GM21515 (cell line): ENCODE results near the gene TPRX1.
"Not testable (repeated sequence)": the region's sequence is repeated elsewhere in the genome, so short reads cannot be mapped to it uniquely, and the experiment has no call there.

Source experiments
- ATAC-seq: cut with Tn5 transposase; IDR thresholded peaks from one replicate; pipeline ENCODE4 v1.9.1; 2021; ENCODE audit not compliant: unreplicated experiment

The TPRX1 gene

GRCh38 chr19:47768604-47769003 is 35.7 kb downstream of the TPRX1 start:
- ATAC-seq: no peak

- no peak for ATAC-seq
These were observed 37.0 kb downstream of the TPRX1 start for GRCh38 chr19:47767349-47767748.

DNA sequence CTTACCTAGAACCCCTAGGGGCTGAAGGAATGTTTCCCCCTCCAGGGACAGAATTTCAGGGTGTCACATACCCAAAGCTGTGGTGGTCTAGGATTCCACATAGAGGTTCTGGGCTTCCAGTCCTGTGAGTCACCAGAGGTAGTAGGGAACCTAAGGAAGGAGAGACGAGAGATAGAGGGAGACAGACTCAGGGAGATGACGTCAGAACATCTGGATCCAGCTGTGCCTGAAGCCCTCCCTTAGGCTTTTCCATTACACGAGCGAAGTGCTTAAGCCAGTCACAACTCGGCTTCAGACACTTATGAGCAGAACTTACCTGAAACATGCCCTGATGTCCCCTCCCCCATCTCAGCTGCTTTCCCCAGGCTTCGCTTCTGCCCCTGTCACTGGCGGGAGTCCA is 37.7 kb downstream of the TPRX1 start:
- no peak for ATAC-seq

GRCh38 chr19:47766359-47766620 is 38.1 kb downstream of the TPRX1 start:
- ATAC-seq: no peak

- ATAC-seq: no peak
These were observed 38.6 kb downstream of the TPRX1 start for GRCh38 chr19:47765523-47766358.

GRCh38 chr19:47764705-47765104 is 39.6 kb downstream of the TPRX1 start:
- ATAC-seq: not testable (repeated sequence)

DNA sequence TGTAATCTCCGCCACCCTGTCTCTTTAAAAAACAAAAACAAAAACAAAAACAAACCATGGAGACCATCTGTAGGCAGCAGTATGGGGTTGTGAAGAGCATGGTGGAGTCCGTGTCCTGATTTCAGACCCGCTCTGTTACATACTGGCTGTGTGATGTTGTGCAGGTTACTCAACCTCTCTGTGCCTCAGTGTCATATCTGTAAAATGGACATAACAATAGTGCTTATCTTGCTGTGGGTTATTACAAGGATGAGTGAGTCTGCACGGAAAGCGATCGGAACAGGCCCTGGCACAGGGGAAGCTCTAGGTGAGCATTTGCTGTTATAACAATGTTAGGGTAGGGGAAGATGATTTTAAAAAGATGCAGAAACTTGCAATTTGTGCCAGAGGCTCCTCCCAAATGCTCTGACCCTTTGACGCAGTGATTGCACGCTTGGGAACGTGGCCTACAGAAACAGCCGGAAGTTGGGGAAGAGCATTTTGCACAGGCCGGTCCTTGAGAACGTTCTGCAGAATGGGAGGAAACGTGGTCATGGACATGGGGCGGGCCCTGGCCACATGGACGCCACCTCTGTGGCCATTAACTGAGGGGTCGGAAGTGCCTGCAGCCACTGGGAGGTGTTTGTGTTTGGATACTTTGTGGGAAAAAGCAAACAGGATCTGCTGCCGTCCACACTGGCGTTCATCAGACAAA is 41.6 kb downstream of the TPRX1 start:
- ATAC-seq: no peak

GRCh38 chr19:47762151-47762550 is 42.2 kb downstream of the TPRX1 start:
- no peak for ATAC-seq

- ATAC-seq: no peak
These were observed 42.8 kb downstream of the TPRX1 start for GRCh38 chr19:47761566-47761965.

DNA sequence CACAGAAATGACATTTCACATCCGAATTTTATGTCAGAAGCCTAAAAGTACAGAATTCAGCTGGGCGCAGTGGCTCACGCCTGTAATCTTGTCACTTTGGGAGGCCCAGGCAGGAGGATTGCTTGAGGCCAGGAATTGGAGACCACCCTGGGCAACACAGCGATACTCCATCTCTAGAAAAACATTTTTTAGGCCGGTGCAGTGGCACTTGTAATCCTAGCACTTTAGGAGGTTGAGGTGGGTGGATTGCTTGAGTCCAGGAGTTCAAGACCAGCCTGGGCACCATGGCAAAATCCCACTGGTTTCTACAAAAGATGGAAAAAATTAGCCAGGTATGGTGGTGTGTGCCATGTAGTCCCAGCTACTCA is 43.7 kb downstream of the TPRX1 start:
- no peak for ATAC-seq

GRCh38 chr19:47758443-47758804 is 45.9 kb downstream of the TPRX1 start:
- no peak for ATAC-seq

DNA sequence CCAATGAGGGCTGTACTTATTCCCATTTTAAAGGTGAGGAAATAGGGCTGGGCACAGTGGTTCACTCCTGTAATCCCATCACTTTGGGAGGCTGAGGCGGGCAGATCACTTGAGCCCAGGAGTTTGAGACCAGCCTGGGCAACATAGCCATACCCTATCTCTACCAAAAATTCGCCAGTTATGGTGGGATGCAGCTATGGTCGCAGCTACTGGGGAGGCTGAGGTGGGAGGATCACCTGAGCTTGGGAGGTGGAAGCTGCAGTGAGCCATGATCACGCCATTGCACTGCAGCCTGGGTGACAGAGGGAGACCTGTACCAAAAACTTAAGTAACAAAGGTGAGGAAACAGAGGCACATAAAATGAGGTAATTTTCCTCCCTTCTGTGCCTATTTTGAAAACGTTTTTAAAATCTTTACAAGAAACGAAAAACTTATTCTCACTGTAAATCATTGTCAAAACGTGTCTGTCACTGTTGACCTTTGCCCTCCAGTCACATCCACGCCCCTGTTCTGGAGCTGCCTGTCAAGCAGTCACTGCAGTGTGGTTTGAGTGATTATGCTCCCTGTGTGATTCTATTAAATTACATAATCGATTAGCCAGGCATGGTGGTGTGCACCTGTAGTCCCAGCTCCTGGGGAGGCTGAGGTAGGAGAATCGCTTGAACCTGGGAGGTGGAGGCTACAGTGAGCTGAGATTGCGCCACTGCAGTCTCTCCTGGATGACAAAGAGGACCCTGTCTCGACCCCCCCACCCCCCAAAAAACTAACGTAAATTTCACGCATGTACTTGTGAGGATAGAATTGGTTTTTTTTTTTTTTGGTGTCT is 46.5 kb downstream of the TPRX1 start:
- no peak for ATAC-seq

GRCh38 chr19:47756953-47757608 is 47.3 kb downstream of the TPRX1 start:
- ATAC-seq: no peak

DNA sequence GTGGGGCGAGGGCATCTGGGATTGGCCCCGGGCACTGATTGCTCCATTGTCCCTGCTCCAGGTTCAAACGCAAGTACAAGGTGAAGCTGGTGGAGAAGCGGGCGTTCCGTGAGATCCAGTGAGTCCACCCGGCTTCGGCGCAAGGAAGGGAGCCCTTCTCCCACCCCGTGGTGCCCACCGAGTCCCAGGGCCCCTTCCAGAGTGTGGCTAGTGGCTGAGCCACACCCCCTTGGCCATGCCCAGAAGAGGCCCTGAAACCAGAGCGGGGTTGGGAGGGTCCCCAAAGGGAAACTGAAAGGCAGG is 47.8 kb downstream of the TPRX1 start:
- no peak for ATAC-seq

DNA sequence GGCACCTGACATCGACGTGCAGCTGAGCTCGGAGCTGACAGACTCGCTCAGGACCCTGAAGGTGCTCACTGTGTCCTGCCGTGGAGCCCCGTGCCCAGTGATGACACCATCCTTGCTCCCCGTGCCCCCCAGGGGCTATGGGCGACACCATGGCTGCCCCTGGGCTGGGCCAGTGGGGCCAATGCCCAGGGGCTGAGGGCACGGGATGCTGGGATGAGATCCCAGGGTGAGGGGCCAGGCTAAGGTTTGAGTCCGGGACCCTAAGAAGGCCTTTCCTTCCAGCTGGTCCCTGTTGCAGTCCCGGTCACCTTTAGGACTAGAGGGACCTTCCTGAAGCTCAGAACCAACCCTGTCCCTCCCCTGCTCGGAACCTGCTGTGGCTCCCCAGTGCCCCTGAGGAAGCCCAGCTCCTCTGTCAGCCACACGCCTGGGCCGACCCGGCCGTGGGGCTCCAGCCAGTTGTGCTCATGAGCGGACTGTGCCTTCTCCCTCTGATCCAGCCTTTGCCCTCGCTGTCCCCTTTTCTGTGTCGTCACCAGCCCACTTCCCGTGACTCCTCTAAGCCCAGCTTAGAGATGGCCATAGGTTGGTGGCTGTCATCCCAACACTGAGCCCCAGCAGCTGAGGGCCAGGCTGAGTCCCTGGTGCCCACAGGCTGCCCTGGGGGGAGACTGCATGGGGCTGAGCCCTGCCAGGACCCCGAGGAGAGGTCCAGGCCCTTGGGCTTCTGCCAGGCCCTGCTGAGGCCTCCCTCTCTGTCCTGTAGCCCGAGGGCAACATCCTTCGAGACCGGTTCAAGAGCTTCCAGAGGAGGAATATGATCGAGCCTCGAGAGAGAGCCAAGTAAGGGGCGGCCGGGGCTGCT is 48.4 kb downstream of the TPRX1 start:
- no peak for ATAC-seq

DNA sequence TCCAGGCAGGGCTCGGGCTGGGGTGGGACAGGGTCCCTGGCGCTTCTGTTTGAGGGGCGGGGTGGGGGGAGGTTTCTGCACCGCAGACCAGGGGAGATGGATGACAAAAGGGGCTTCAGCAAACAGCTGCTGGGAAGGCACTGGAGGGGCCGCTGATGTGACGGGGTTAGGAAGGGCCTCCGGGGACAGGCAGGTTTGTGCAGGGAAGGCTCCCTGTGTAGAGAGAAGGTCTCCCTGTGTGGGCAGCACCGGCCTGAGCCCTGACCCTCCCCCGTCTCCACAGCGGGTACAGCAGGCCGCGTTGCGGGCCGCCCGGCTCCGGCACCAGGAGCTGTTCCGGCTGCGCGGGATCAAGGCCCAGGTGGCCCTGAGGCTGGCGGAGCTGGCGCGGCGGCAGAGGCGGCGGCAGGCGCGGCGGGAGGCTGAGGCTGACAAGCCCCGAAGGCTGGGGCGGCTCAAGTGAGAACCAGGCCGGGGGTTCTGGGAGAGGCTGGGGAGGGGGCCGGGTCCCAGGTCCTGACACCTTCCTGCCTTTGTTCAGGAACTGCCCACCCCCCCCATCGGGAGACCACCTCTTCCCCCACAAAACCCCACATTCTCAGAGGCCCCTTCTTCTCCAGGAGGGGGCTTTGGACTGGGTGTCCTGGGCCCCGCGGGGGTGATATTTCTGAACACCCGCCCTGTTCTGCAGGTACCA is 49.1 kb downstream of the TPRX1 start:
- no peak for ATAC-seq

GRCh38 chr19:47754206-47755064 is 49.9 kb downstream of the TPRX1 start:
- no peak for ATAC-seq

DNA sequence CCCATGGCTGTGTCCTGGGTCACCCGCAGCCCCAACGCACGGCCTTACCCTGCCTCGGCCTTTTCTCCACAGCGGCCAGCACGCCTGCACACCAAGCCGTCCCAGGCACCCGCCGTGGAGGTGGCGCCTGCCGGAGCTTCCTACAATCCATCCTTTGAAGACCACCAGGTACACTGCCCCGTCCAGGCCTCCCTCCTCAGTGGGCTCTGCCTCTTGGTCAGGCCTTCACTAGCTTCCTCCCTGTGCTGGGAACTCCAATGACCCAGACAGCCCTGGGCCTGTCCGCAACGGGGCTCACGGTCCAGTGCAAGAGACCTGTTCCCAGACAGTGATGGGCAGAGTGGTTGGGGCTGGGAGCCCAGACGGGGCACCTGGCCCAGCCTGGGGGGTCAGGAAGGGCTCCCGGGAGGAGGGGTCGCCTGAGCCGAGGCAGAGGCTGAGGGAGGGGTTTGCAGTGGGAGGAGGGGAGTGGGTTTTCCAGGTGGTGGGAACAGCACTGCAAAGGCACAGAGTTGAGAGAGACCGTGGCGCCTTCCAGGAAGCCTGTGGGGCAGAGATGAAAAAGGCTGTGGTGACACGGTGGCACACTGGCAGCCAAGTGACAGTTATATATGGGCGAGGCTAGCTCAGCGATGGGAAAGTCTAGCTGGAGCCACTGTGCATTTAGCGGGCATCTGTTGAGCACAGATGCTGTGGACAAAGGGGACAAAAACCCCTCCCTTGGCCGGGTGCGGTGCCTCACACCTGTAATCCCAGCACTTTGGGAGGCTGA is 51.7 kb downstream of the TPRX1 start:
- ATAC-seq: no peak
